WTC11 (cell line): ENCODE results near the gene PTPRN2. TPM values are rescaled to one million over a fixed set of nuclear protein-coding genes. Genes with fewer than 3 reads are reported as not detected.

Source experiments
- ATAC-seq: fragments of 200-7000 bp; cut with Tn5 transposase; 2 replicates; pipeline ENCODE4 v1.10.0; 2021; ENCODE audit warnings: mild to moderate bottlenecking, moderate library complexity
- CTCF ChIA-PET: fragments of 300-600 bp; sonication (Branson Sonifier 250); formaldehyde crosslinking; loops from one replicate; lab custom pipeline; 2021; ENCODE audit warnings: antibody characterized with exemption; lab: Charles Lee
- POLR2A ChIA-PET: fragments of 350-600 bp; sonication (Branson Sonifier 250); formaldehyde crosslinking; loops from one replicate; lab custom pipeline; 2021; ENCODE audit warnings: antibody characterized with exemption; lab: Charles Lee
- DNase-seq: peaks from one replicate; pipeline ENCODE4 v3.0.0; 2021; ENCODE audit warnings: low spot score
- H3K27ac Mint-ChIP-seq: 2 replicates; pipeline ENCODE4 v1.8.0; 2021; ENCODE audit warnings: mixed read lengths
- H3K27me3 Mint-ChIP-seq: 2 replicates; pipeline ENCODE4 v1.8.0; 2021; ENCODE audit warnings: low read depth, mild to moderate bottlenecking, moderate library complexity, mixed read lengths
- H3K36me3 Mint-ChIP-seq: 2 replicates; pipeline ENCODE4 v1.8.0; 2021; ENCODE audit warnings: mixed read lengths
- H3K4me1 Mint-ChIP-seq: 2 replicates; pipeline ENCODE4 v1.8.0; 2022; ENCODE audit warnings: mixed read lengths
- H3K4me3 Mint-ChIP-seq: 2 replicates; pipeline ENCODE4 v1.8.0; 2021; ENCODE audit warnings: mild to moderate bottlenecking, moderate library complexity, mixed read lengths
- H3K9me3 Mint-ChIP-seq: 2 replicates; pipeline ENCODE4 v1.8.0; 2021; ENCODE audit warnings: mixed read lengths
- AR ChIP-seq: fragments of 250-450 bp; sonication (Bioruptor Pico); IDR thresholded peaks from 2 replicates; pipeline ENCODE4 v1.9.0; 2021; ENCODE audit warnings: mild to moderate bottlenecking
- CREM ChIP-seq: sonication (generic); formaldehyde crosslinking; IDR thresholded peaks from 2 replicates; pipeline ENCODE4 v1.8.1; 2022; ENCODE audit warnings: mild to moderate bottlenecking, missing genetic modification reagents, moderate library complexity
- E2F4 ChIP-seq: sonication (generic); formaldehyde crosslinking; IDR thresholded peaks from 2 replicates; pipeline ENCODE4 v1.8.1; 2022; ENCODE audit warnings: low read depth, mild to moderate bottlenecking, moderate library complexity, missing genetic modification reagents, borderline replicate concordance
- ETV6 ChIP-seq: sonication (generic); formaldehyde crosslinking; IDR thresholded peaks from 2 replicates; pipeline ENCODE4 v1.8.1; 2022; ENCODE audit warnings: mild to moderate bottlenecking, missing genetic modification reagents
- FOXJ3 ChIP-seq: sonication (generic); formaldehyde crosslinking; IDR thresholded peaks from 2 replicates; pipeline ENCODE4 v1.9.0; 2021; ENCODE audit warnings: missing genetic modification reagents, mild to moderate bottlenecking, borderline replicate concordance
- NFATC4 ChIP-seq: fragments of 250-450 bp; sonication (Bioruptor Pico); IDR thresholded peaks from 2 replicates; pipeline ENCODE4 v1.9.0; 2021; ENCODE audit warnings: mild to moderate bottlenecking
- NR1H2 ChIP-seq: sonication (generic); formaldehyde crosslinking; IDR thresholded peaks from 2 replicates; pipeline ENCODE4 v1.9.0; 2021; ENCODE audit warnings: mild to moderate bottlenecking, moderate library complexity, missing genetic modification reagents
- NR2C2 ChIP-seq: sonication (generic); formaldehyde crosslinking; IDR thresholded peaks from 2 replicates; pipeline ENCODE4 v1.8.0; 2022; ENCODE audit warnings: mild to moderate bottlenecking, missing genetic modification reagents
- PRRX2 ChIP-seq: fragments of 250-450 bp; sonication (Bioruptor Pico); IDR thresholded peaks from 2 replicates; pipeline ENCODE4 v1.8.0; 2021; ENCODE audit warnings: mild to moderate bottlenecking
- TEAD4 ChIP-seq: sonication (generic); formaldehyde crosslinking; IDR thresholded peaks from 2 replicates; pipeline ENCODE4 v1.8.0; 2022; ENCODE audit warnings: mild to moderate bottlenecking, missing genetic modification reagents
- USF1 ChIP-seq: sonication (generic); formaldehyde crosslinking; IDR thresholded peaks from 2 replicates; pipeline ENCODE4 v1.8.0; 2022; ENCODE audit warnings: mild to moderate bottlenecking, missing genetic modification reagents
- ZNF281 ChIP-seq: sonication (generic); formaldehyde crosslinking; IDR thresholded peaks from 2 replicates; pipeline ENCODE4 v1.8.0; 2023; ENCODE audit warnings: mild to moderate bottlenecking, missing genetic modification reagents
- ZNF396 ChIP-seq: fragments of 250-450 bp; sonication (Bioruptor Pico); IDR thresholded peaks from 2 replicates; pipeline ENCODE4 v1.8.0; 2021; ENCODE audit warnings: mild to moderate bottlenecking, moderate library complexity, borderline replicate concordance
- ZNF512 ChIP-seq: sonication (generic); formaldehyde crosslinking; IDR thresholded peaks from 2 replicates; pipeline ENCODE4 v1.8.1; 2022; ENCODE audit warnings: missing genetic modification reagents, borderline replicate concordance
- total RNA-seq: library from RNA; stranded (reverse); gene quantifications from 3 replicates; pipeline ENCODE4 v1.2.3, GENCODE V29; 2021
- TF ChIP-seq, protein P1 (sequence below): fragments of 200-600 bp; IDR thresholded peaks from 2 replicates; pipeline ENCODE4 v1.8.0; 2022; ENCODE audit warnings: antibody characterized with exemption
- TF ChIP-seq, protein P2 (sequence below): sonication (generic); formaldehyde crosslinking; IDR thresholded peaks from 2 replicates; pipeline ENCODE4 v1.8.1; 2023; ENCODE audit warnings: mild to moderate bottlenecking, missing genetic modification reagents
- TF ChIP-seq, protein P3 (sequence below): sonication (generic); formaldehyde crosslinking; conservative IDR thresholded peaks from 2 replicates; pipeline ENCODE4 v1.8.1; 2022; ENCODE audit warnings: mild to moderate bottlenecking, missing genetic modification reagents
- TF ChIP-seq, protein P4 (sequence below): sonication (generic); formaldehyde crosslinking; IDR thresholded peaks from 2 replicates; pipeline ENCODE4 v1.8.0; 2023; ENCODE audit warnings: missing genetic modification reagents, mild to moderate bottlenecking, borderline replicate concordance

PTPRN2 gene
- total RNA-seq, 1 experiment from 2014 or later = 4.7 TPM

DNA sequence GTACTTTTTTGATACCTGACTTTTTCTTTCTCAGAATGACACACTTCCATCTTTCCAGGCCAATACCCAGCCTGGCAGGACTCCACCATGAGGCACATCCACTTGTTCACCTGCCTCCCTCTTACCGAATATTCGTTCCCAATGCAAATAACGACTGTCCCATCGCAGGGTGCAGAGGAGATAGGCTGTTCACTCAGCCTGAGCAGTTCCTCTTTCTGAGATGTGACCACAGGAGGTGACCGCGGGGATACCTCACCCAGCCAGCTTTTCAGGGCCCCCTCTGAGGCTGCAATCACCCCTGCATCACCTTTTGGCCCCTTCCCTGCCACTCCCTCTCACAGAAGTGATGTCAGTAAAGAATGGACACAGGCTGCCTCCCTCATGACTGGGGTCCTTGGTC is 28.3 kb downstream of the PTPRN2 start:
- H3K36me3 Mint-ChIP-seq = no peaks in the 10 kb centered on the region
- DNase-seq (no peak), ATAC-seq (no peak)
- ChIA-PET POLR2A (no interaction called here), CTCF (no interaction called here)
- H3K9me3 Mint-ChIP-seq = no peaks in the 10 kb centered on the region
- H3K4me3 Mint-ChIP-seq = no peak overlapping the region
- TF ChIP-seq NR2C2 (CRISPR knock-in tag) (no peak), ETV6 (CRISPR knock-in tag) (no peak), FOXJ3 (CRISPR knock-in tag) (no peak), NR1H2 (CRISPR knock-in tag) (no peak), AR (CRISPR knock-in tag) (no peak), TEAD4 (no peak), E2F4 (CRISPR knock-in tag) (no peak), ZNF512 (no peak), USF1 (CRISPR knock-in tag) (no peak), ZNF396 (CRISPR knock-in tag) (no peak), PRRX2 (CRISPR knock-in tag) (no peak)
- TF ChIP-seq, protein P1, sequence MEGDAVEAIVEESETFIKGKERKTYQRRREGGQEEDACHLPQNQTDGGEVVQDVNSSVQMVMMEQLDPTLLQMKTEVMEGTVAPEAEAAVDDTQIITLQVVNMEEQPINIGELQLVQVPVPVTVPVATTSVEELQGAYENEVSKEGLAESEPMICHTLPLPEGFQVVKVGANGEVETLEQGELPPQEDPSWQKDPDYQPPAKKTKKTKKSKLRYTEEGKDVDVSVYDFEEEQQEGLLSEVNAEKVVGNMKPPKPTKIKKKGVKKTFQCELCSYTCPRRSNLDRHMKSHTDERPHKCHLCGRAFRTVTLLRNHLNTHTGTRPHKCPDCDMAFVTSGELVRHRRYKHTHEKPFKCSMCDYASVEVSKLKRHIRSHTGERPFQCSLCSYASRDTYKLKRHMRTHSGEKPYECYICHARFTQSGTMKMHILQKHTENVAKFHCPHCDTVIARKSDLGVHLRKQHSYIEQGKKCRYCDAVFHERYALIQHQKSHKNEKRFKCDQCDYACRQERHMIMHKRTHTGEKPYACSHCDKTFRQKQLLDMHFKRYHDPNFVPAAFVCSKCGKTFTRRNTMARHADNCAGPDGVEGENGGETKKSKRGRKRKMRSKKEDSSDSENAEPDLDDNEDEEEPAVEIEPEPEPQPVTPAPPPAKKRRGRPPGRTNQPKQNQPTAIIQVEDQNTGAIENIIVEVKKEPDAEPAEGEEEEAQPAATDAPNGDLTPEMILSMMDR = no peak
- TF ChIP-seq, protein P2, sequence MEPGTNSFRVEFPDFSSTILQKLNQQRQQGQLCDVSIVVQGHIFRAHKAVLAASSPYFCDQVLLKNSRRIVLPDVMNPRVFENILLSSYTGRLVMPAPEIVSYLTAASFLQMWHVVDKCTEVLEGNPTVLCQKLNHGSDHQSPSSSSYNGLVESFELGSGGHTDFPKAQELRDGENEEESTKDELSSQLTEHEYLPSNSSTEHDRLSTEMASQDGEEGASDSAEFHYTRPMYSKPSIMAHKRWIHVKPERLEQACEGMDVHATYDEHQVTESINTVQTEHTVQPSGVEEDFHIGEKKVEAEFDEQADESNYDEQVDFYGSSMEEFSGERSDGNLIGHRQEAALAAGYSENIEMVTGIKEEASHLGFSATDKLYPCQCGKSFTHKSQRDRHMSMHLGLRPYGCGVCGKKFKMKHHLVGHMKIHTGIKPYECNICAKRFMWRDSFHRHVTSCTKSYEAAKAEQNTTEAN (CRISPR knock-in tag) = no peak
- H3K4me1 Mint-ChIP-seq = peaks cover 25% of the 10 kb centered on the region
- no peak overlapping the region for H3K27ac Mint-ChIP-seq
- no peaks in the 10 kb centered on the region for H3K27me3 Mint-ChIP-seq

- Mint-ChIP-seq H3K9me3 (no peaks in the 10 kb centered on the region), H3K4me3 (no peak overlapping the region), H3K36me3 (no peaks in the 10 kb centered on the region), H3K4me1 (peaks cover 25% of the 10 kb centered on the region), H3K27me3 (no peaks in the 10 kb centered on the region), H3K27ac (no peak overlapping the region)
- DNase-seq (no peak), ATAC-seq (no peak)
- ChIA-PET POLR2A (no interaction called here), CTCF (no interaction called here)
- TF ChIP-seq NFATC4 (CRISPR knock-in tag) (no peak), TEAD4 (no peak), CREM (no peak), FOXJ3 (CRISPR knock-in tag) (no peak), ZNF281 (CRISPR knock-in tag) (no peak)
- TF ChIP-seq, protein P3, sequence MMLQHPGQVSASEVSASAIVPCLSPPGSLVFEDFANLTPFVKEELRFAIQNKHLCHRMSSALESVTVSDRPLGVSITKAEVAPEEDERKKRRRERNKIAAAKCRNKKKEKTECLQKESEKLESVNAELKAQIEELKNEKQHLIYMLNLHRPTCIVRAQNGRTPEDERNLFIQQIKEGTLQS (CRISPR knock-in tag) = no peak
- TF ChIP-seq, protein P4, sequence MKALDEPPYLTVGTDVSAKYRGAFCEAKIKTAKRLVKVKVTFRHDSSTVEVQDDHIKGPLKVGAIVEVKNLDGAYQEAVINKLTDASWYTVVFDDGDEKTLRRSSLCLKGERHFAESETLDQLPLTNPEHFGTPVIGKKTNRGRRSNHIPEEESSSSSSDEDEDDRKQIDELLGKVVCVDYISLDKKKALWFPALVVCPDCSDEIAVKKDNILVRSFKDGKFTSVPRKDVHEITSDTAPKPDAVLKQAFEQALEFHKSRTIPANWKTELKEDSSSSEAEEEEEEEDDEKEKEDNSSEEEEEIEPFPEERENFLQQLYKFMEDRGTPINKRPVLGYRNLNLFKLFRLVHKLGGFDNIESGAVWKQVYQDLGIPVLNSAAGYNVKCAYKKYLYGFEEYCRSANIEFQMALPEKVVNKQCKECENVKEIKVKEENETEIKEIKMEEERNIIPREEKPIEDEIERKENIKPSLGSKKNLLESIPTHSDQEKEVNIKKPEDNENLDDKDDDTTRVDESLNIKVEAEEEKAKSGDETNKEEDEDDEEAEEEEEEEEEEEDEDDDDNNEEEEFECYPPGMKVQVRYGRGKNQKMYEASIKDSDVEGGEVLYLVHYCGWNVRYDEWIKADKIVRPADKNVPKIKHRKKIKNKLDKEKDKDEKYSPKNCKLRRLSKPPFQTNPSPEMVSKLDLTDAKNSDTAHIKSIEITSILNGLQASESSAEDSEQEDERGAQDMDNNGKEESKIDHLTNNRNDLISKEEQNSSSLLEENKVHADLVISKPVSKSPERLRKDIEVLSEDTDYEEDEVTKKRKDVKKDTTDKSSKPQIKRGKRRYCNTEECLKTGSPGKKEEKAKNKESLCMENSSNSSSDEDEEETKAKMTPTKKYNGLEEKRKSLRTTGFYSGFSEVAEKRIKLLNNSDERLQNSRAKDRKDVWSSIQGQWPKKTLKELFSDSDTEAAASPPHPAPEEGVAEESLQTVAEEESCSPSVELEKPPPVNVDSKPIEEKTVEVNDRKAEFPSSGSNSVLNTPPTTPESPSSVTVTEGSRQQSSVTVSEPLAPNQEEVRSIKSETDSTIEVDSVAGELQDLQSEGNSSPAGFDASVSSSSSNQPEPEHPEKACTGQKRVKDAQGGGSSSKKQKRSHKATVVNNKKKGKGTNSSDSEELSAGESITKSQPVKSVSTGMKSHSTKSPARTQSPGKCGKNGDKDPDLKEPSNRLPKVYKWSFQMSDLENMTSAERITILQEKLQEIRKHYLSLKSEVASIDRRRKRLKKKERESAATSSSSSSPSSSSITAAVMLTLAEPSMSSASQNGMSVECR (CRISPR knock-in tag) = no peak
These were observed 28.8 kb downstream of the PTPRN2 start for GRCh38 chr7:158558816-158559215.
